Measurements from ENCODE around the gene CATSPERE.

- TF ChIP-seq CTCF (IDR thresholded peaks at IDR 0.05; ENCODE audit: low read length) = peak; percentile 11; the same call in 1 of the 2 replicates
- no peak for TF ChIP-seq EZH2 (IDR thresholded peaks at IDR 0.05; ENCODE audit: borderline replicate concordance, low read length)
Observed at GRCh38 chr1:244548558-244549115, 87.6 kb downstream of the CATSPERE start.

Measured in OCI-LY1 (cell line).